Upper lobe of left lung (tissue), 6 donors: ENCODE data around the gene P2RY11. TPM values are rescaled to one million over a fixed set of nuclear protein-coding genes. Genes with fewer than 3 reads are reported as not detected.

Experiments used
- ATAC-seq, 2 donors: fragments of 200-7000 bp; cut with Tn5 transposase; one replicate each; pipeline ENCODE4 v1.9.1; 2022; ENCODE audit warnings: mild to moderate bottlenecking in 2 of 2, moderate library complexity in 2 of 2; ENCODE audit not compliant: low FRiP score in 2 of 2
- DNase-seq, 2 donors: peaks; one replicate each; pipeline ENCODE4 v3.0.0-alpha.2; 2019 to 2020
- H3K27ac ChIP-seq, 4 donors: fragments of 200-600 bp; sonication (generic); one replicate each; pipeline ENCODE4 v1.5.1; 2016 to 2019
- H3K27me3 ChIP-seq, 4 donors: fragments of 200-600 bp; sonication (generic); one replicate each; pipeline ENCODE4 v1.5.1; 2017 to 2019
- H3K36me3 ChIP-seq, 4 donors: fragments of 200-600 bp; sonication (generic); one replicate each; pipeline ENCODE4 v1.5.1; 2016 to 2019
- H3K4me1 ChIP-seq, 4 donors: fragments of 200-600 bp; sonication (generic); one replicate each; pipeline ENCODE4 v1.5.1; 2018 to 2019
- H3K4me3 ChIP-seq, 4 donors: fragments of 200-600 bp; sonication (generic); one replicate each; pipeline ENCODE4 v1.5.1; 2017 to 2019; ENCODE audit warnings: mild to moderate bottlenecking in 2 of 4, moderate library complexity in 1 of 4
- H3K9me3 ChIP-seq, 4 donors: fragments of 200-600 bp; sonication (generic); one replicate each; pipeline ENCODE4 v1.5.1; 2018 to 2019
- EP300 ChIP-seq, 4 donors: sonication (generic); formaldehyde crosslinking; IDR thresholded peaks; one replicate each; pipeline ENCODE4 v1.5.1; 2017; ENCODE audit warnings: antibody characterized with exemption in 4 of 4, control low read depth in 2 of 4
- POLR2A ChIP-seq, 4 donors: fragments of 450-650 bp; IDR thresholded peaks; one replicate each; pipeline ENCODE4 v1.5.1; 2016 to 2017; ENCODE audit warnings: antibody characterized with exemption in 4 of 4, mild to moderate bottlenecking in 2 of 4
- POLR2AphosphoS5 ChIP-seq, 2 donors: sonication (generic); formaldehyde crosslinking; IDR thresholded peaks; one replicate each; pipeline ENCODE4 v1.5.1; 2017; ENCODE audit warnings: antibody characterized with exemption in 2 of 2
- WGBS, 2 donors: methylation state at CpG; one replicate each; pipeline ENCODE4 v1.1.5; 2017 to 2018; 5-methylcytosine and 5-hydroxymethylcytosine counted together
- total RNA-seq, 6 donors: library from RNA; depleted of rRNA in 4 of 6; stranded (reverse); fragments of >200 nt in 4 of 6; gene quantifications; one replicate each; pipeline versions ENCODE4 v1.1.0 to v1.2.1, GENCODE V29; 2016 to 2021
- TF ChIP-seq, protein P1 (sequence below), 6 experiments: fragments of 450-650 bp in 4 of 6; fragments of 200-600 bp in 2 of 6; sonication (generic) in 2 of 6; IDR thresholded peaks; one replicate each; pipeline ENCODE4 v1.5.1; 2016 to 2019; ENCODE audit warnings: antibody characterized with exemption in 6 of 6
- donor health status: DM: no; HTN: no; CAD: no; lungs with moderate emphysema.
- donor health status: DM: no; HTN: yes; CAD: no; lungs with severe emphysema.

Gene P2RY11
- 10 to 100 TPM in 5 of 6 donors, 1 to 10 TPM in 1; 5.4 to 36.7 (median 15.3) TPM for total RNA-seq

GRCh38 chr19:10111405-10111811 is at the start of gene P2RY11:
TSS of gene P2RY11 (plus strand) at chr19:10111693. CDS start at chr19:10111722, 29 bp downstream.
- H3K9me3 ChIP-seq: no peaks in the 10 kb centered on the region
- DNase-seq (no peak), ATAC-seq (no peak)
- no peak for TF ChIP-seq EP300 (IDR thresholded peaks at IDR 0.05)
- TF ChIP-seq POLR2AphosphoS5 (IDR thresholded peaks at IDR 0.05): no peak
- TF ChIP-seq POLR2A (IDR thresholded peaks at IDR 0.05): no peak
- TF ChIP-seq, protein P1, sequence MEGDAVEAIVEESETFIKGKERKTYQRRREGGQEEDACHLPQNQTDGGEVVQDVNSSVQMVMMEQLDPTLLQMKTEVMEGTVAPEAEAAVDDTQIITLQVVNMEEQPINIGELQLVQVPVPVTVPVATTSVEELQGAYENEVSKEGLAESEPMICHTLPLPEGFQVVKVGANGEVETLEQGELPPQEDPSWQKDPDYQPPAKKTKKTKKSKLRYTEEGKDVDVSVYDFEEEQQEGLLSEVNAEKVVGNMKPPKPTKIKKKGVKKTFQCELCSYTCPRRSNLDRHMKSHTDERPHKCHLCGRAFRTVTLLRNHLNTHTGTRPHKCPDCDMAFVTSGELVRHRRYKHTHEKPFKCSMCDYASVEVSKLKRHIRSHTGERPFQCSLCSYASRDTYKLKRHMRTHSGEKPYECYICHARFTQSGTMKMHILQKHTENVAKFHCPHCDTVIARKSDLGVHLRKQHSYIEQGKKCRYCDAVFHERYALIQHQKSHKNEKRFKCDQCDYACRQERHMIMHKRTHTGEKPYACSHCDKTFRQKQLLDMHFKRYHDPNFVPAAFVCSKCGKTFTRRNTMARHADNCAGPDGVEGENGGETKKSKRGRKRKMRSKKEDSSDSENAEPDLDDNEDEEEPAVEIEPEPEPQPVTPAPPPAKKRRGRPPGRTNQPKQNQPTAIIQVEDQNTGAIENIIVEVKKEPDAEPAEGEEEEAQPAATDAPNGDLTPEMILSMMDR (IDR thresholded peaks at IDR 0.05): no peak
- H3K4me3 ChIP-seq: peak within 1 kb of the TSS in 2 of 4 donors; percentile 14 to 23
- H3K4me1 ChIP-seq: peaks cover 13 to 47% (median 19%) of the 10 kb centered on the region in 4 donors
- WGBS, 2 donors: 54 to 85% methylated on average over 5 to 8 of the region's 8 CpGs
- H3K27ac ChIP-seq: peak within 1 kb of the TSS in 3 of 4 donors; percentile 32 to 69 (median 51)
- H3K36me3 ChIP-seq: peaks cover 30 to 74% (median 70%) of the 10 kb centered on the region in 4 donors
- no peaks in the 10 kb centered on the region for H3K27me3 ChIP-seq

DNA sequence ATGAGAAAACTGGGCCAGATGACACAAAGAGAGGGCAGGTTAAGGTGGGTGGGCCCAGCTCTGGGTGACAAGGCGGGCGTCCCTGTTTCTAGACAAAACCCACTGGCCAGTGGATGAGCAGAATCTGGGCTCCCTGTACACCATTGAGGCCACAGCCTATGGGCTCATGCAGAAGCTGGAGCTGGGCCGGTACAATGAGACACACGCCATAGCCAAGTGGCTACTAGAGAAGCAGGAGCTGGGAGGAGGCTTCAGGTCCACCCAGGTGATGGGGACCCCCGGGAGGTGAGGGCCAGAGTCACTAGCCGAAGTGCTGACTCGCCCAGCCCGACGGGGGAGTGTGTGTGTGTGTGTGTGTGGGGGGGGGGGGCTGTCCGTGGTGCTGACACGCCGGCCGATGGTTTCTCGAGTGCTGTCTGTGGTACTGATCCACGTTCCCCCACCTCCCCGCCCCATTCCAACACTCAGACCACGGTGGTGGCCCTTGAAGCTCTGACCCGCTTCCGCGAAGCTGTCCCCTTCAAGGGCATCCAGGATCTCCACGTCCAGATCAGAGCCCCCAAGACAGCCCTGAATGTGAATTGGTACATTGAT is 49.7 kb upstream of the P2RY11 start:
- no peaks in the 10 kb centered on the region for H3K36me3 ChIP-seq
- TF ChIP-seq POLR2A (IDR thresholded peaks at IDR 0.05): no peak
- TF ChIP-seq, protein P1 (IDR thresholded peaks at IDR 0.05): no peak
- no peak for TF ChIP-seq POLR2AphosphoS5 (IDR thresholded peaks at IDR 0.05)
- TF ChIP-seq EP300 (IDR thresholded peaks at IDR 0.05): no peak
- H3K27me3 ChIP-seq: no peaks in the 10 kb centered on the region
- ATAC-seq (no peak), DNase-seq (no peak)
- H3K4me1 ChIP-seq: no peaks in the 10 kb centered on the region
- no peaks in the 10 kb centered on the region for H3K9me3 ChIP-seq
- 31 to 54% methylated on average over 5 to 15 of the region's 21 CpGs for WGBS, 2 donors
- H3K4me3 ChIP-seq: no peak overlapping the region
- H3K27ac ChIP-seq: no peak overlapping the region

- Histone ChIP-seq H3K27me3 (no peaks in the 10 kb centered on the region), H3K36me3 (no peaks in the 10 kb centered on the region), H3K27ac (no peak overlapping the region), H3K9me3 (no peaks in the 10 kb centered on the region), H3K4me1 (no peaks in the 10 kb centered on the region), H3K4me3 (no peak overlapping the region)
- no peak for ATAC-seq
- WGBS, 2 donors: 50 to 56% methylated on average over 4 of the region's 4 CpGs
- TF ChIP-seq, protein P1 (IDR thresholded peaks at IDR 0.05): no peak
- TF ChIP-seq POLR2AphosphoS5 (IDR thresholded peaks at IDR 0.05) (no peak), POLR2A (IDR thresholded peaks at IDR 0.05) (no peak), EP300 (IDR thresholded peaks at IDR 0.05) (no peak)
- no peak for DNase-seq
These were observed 43.3 kb upstream of the P2RY11 start for GRCh38 chr19:10068205-10068604.

- H3K4me3 ChIP-seq: no peak overlapping the region
- no peaks in the 10 kb centered on the region for H3K27me3 ChIP-seq
- no peak overlapping the region for H3K27ac ChIP-seq
- no peak for TF ChIP-seq EP300 (IDR thresholded peaks at IDR 0.05)
- ATAC-seq: no peak
- no peaks in the 10 kb centered on the region for H3K4me1 ChIP-seq
- WGBS, 2 donors: 71 to 75% methylated on average over 6 of the region's 6 CpGs
- DNase-seq: no peak
- H3K36me3 ChIP-seq: no peaks in the 10 kb centered on the region
- H3K9me3 ChIP-seq: peaks cover 0 to 7% (median 2%) of the 10 kb centered on the region in 4 donors
These were observed 42.4 kb upstream of the P2RY11 start for GRCh38 chr19:10069046-10069445.

DNA sequence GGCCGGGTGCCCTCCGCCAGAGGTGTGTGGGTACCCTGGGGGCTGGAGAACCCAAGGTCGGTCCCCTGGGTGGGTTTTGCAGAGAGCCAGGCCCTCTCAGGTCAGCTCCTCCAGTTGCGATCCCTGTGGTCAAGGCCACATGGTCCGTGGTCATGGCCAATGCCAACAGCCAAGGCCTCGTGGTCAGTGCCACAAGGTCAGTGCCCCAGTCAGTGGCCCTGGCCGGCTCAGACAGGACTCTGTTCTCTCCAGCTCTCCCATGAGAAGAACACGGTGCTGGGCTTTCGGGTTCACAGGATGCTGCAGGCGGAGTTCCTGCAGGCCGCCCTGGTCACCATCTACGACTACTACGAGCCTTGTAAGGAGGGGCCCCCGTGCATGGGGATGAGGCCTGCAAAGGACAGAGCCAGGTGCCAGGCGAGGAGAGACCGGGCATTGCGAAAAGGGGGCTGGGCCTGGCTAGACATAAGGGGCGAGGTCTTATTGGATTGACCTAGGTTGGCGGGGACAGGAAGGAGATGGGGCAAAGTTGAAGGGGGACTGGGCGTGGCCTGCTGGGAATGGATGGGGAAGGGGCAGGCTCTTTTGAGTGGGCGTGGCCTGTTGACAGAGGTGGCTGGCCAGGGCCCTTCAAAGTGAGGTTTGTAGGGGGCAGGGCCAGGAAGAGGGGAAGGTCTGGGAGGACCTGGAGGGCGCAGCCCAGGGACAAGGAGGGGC is 40.6 kb upstream of the P2RY11 start:
- TF ChIP-seq POLR2AphosphoS5 (IDR thresholded peaks at IDR 0.05) (no peak), EP300 (IDR thresholded peaks at IDR 0.05) (no peak), POLR2A (IDR thresholded peaks at IDR 0.05) (no peak)
- TF ChIP-seq, protein P1 (IDR thresholded peaks at IDR 0.05): no peak
- Histone ChIP-seq H3K9me3 (peaks cover 0 to 10% (median 4%) of the 10 kb centered on the region in 4 donors), H3K4me1 (no peaks in the 10 kb centered on the region), H3K27me3 (no peaks in the 10 kb centered on the region), H3K4me3 (no peak overlapping the region), H3K36me3 (no peaks in the 10 kb centered on the region), H3K27ac (no peak overlapping the region)
- WGBS, 2 donors: 74 to 80% methylated on average over 18 of the region's 22 CpGs
- ATAC-seq: peak in 1 of 2 donors; percentile 6
- DNase-seq: no peak
